ENCODE results near the gene HIP1R. TPM values are rescaled to one million over a fixed set of nuclear protein-coding genes. Genes with fewer than 3 reads are reported as not detected.
A peak's percentile ranks its signal among the peaks of the same experiment; 100 is the strongest.

Gene HIP1R
- total and polyA plus RNA-seq, 7 donors = 4.2 to 77.4 (median 15.2) TPM

GRCh38 chr12:122835750-122836026, 431 bp downstream of the HIP1R start:
- Histone ChIP-seq H3K4me3 (peak overlapping the region; percentile 38 to 74 (median 73)), H3K36me3 (no peaks in the 10 kb centered on the region), H3K27me3 (no peaks in the 10 kb centered on the region), H3K27ac (peak overlapping the region; percentile 53 to 66 (median 64)), H3K4me1 (peaks cover 0 to 18% (median 11%) of the 10 kb centered on the region in 4 donors), H3K9me3 (no peaks in the 10 kb centered on the region)
- TF ChIP-seq EP300 (IDR thresholded peaks at IDR 0.05) = no peak
- no peak for TF ChIP-seq POLR2A (IDR thresholded peaks at IDR 0.05)
- no peak for TF ChIP-seq POLR2AphosphoS5 (IDR thresholded peaks at IDR 0.05)
- TF ChIP-seq, protein P1, sequence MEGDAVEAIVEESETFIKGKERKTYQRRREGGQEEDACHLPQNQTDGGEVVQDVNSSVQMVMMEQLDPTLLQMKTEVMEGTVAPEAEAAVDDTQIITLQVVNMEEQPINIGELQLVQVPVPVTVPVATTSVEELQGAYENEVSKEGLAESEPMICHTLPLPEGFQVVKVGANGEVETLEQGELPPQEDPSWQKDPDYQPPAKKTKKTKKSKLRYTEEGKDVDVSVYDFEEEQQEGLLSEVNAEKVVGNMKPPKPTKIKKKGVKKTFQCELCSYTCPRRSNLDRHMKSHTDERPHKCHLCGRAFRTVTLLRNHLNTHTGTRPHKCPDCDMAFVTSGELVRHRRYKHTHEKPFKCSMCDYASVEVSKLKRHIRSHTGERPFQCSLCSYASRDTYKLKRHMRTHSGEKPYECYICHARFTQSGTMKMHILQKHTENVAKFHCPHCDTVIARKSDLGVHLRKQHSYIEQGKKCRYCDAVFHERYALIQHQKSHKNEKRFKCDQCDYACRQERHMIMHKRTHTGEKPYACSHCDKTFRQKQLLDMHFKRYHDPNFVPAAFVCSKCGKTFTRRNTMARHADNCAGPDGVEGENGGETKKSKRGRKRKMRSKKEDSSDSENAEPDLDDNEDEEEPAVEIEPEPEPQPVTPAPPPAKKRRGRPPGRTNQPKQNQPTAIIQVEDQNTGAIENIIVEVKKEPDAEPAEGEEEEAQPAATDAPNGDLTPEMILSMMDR (IDR thresholded peaks at IDR 0.05) = no peak
- no peak for DNase-seq
- intact Hi-C loops (cut with DNase I) = no loop called here
- 1% methylated on average over 43 of the region's 43 CpGs for WGBS, 2 donors

DNA sequence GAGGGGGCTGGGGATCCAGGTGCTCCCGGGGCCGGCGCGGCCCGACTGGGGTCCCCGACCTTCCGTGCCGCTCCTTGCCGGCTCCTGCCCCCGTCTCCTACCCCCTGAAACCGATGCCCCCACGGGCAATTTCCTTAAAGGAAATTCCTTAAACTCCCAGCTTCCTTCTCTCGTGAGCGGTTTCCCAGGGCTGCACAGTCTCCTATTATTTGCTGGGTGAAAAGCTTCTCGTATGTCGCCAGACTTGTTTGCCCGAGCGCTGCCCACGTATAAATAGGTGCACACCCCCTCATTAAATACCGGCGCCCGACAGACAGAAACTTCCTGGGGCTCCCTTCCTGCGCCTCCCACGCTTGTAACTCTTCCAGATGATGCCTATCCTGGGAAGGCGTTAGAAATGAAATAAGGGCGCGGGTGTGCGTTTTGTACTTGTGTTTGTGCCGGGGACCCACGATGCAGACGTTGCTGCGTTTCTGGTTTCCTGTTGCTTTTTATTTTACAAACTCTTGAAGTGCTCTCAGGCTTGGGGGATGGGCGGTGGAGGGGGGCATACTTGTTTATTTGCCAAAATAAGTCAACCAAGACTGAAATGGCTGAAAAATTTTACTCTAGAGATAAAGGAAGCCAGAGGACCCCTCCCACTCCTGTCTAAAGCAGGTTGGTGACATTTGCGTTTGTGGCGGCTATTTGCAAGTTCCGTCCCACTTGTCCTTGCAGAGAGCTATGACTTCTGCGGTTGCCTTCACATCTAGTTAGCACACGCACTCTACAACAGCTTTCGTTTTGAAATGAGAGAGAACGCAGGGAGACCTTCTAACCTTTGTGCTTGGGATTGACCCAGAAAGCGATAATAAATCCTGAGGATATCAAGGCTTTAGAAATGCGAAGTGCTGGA, 1.0 kb downstream of the HIP1R start:
- peak; percentile 66 for DNase-seq
- WGBS, 2 donors = 0 to 1% methylated on average over 42 of the region's 42 CpGs
- H3K4me1 ChIP-seq = peaks cover 0 to 18% (median 11%) of the 10 kb centered on the region in 4 donors

DNA sequence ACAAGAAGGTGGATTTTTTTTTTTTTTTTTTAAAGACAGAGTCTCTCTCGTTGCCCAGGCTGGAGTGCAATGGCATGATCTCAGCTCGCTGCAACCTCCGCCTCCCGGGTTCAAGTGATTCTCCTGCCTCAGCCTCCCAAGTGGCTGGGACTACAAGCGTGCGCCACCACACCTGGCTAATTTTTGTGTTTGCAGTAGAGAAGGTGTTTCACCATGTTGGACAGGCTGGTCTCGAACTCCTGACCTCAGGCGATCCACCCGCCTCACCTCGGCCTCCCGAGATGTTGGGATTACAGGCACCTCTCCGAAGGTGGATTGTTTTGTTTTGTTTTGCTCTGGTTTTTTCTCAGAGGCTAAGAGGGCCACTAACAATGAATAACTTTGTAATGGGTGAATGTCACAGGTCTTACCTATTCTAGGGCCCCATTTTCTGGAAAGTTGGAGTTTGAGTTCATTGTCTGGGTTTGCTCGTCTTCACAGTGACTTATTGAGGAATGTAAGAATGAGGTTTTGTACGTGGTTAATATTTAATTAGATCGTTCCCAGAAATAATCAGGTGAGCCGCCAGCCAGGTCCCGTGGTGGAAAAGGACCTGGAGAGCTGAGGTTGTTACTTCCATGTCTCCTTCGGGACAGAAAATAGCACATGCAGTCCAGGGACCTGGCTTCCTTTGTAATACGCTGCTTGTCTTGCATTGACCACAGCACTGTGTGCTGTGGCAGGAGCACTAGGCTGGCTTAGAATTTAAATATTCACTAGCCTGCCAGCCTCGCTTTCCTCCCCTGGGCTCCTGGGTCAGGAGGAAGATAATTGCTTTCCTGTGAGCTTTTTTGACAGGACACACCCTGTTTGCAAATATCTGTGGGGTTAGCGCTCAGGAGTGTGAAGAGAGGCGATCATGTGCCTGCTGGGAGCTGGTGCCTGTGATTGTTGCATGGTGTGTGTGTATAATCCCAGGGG, 2.3 kb downstream of the HIP1R start:
- H3K4me3 ChIP-seq = no peak overlapping the region
- DNase-seq = no peak
- H3K9me3 ChIP-seq = no peaks in the 10 kb centered on the region
- no peaks in the 10 kb centered on the region for H3K27me3 ChIP-seq
- no peaks in the 10 kb centered on the region for H3K36me3 ChIP-seq
- no peak overlapping the region for H3K27ac ChIP-seq
- peaks cover 0 to 18% (median 11%) of the 10 kb centered on the region in 4 donors for H3K4me1 ChIP-seq
- 39 to 75% methylated on average over 22 of the region's 22 CpGs for WGBS, 2 donors
- TF ChIP-seq POLR2A (IDR thresholded peaks at IDR 0.05) = no peak
- TF ChIP-seq, protein P1 (IDR thresholded peaks at IDR 0.05) = no peak
- no peak for TF ChIP-seq POLR2AphosphoS5 (IDR thresholded peaks at IDR 0.05)
- TF ChIP-seq EP300 (IDR thresholded peaks at IDR 0.05) = no peak
- intact Hi-C loops (cut with DNase I) = no loop called here

More for the DNA sequence above, 1.0 kb downstream of the HIP1R start:
- Histone ChIP-seq H3K27ac (peak overlapping the region; percentile 53 to 66 (median 64)), H3K4me3 (peak overlapping the region; percentile 38 to 74 (median 73)), H3K27me3 (no peaks in the 10 kb centered on the region), H3K36me3 (no peaks in the 10 kb centered on the region), H3K9me3 (no peaks in the 10 kb centered on the region)
- intact Hi-C loops (cut with DNase I) = no loop called here
- no peak for TF ChIP-seq EP300 (IDR thresholded peaks at IDR 0.05)
- TF ChIP-seq POLR2AphosphoS5 (IDR thresholded peaks at IDR 0.05) = peak in 1 of 4 donors; percentile 5
- TF ChIP-seq, protein P1 (IDR thresholded peaks at IDR 0.05) = no peak
- peak in 1 of 2 donors; percentile 20 for TF ChIP-seq POLR2A (IDR thresholded peaks at IDR 0.05)

DNA sequence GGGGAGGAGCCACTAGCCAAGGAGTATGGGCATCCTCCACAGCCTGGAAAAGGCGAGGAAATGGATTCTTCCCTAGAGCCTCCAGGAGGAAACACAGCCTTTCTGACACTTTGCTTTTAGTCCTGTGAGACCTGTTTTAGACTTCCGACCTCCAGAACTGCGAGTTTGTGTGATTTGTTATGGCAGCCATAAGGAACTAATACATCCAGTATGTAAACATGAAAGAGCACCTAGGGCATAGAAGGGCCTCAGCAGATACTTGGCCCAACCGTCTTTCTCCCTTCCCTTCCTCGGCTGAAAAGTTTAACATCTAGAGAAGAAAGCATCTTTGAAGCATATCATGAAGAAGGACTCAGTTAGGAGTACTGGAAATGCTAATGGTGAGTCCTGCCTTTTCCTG, 3.6 kb downstream of the HIP1R start:
- no peaks in the 10 kb centered on the region for H3K27me3 ChIP-seq
- H3K4me1 ChIP-seq = peaks cover 0 to 18% (median 11%) of the 10 kb centered on the region in 4 donors
- no peak overlapping the region for H3K4me3 ChIP-seq
- no peaks in the 10 kb centered on the region for H3K36me3 ChIP-seq
- WGBS, 2 donors = 33 to 81% methylated on average over 5 of the region's 5 CpGs
- no peak for TF ChIP-seq EP300 (IDR thresholded peaks at IDR 0.05)
- TF ChIP-seq, protein P1 (IDR thresholded peaks at IDR 0.05) = no peak
- no peak for TF ChIP-seq POLR2A (IDR thresholded peaks at IDR 0.05)
- TF ChIP-seq POLR2AphosphoS5 (IDR thresholded peaks at IDR 0.05) = no peak
- no peak for DNase-seq
- no peaks in the 10 kb centered on the region for H3K9me3 ChIP-seq
- H3K27ac ChIP-seq = no peak overlapping the region
- intact Hi-C loops (cut with DNase I) = no loop called here

All from sigmoid colon (tissue), 7 donors.